Activated CD4-positive, alpha-beta T cell treated with anti-CD3 and anti-CD28 coated beads, Interleukin-2, amount 10 ng/mL, durations not matched to agents 7 days and 5 days (primary cell): Measurements from ENCODE around the gene SLC4A2. TPM values are rescaled to one million over a fixed set of nuclear protein-coding genes. Genes with fewer than 3 reads are reported as not detected.
A peak's percentile ranks its signal among the peaks of the same experiment; 100 is the strongest.
"Not testable (repeated sequence)": the region's sequence is repeated elsewhere in the genome, so short reads cannot be mapped to it uniquely, and the experiment has no call there.

Source experiments
- CTCF ChIA-PET: fragments of 350-600 bp; sonication (Branson Sonifier 250); formaldehyde crosslinking; loops from one replicate; lab custom pipeline; 2021; ENCODE audit warnings: antibody characterized with exemption; lab: Charles Lee
- POLR2A ChIA-PET: fragments of 350-600 bp; sonication (Branson Sonifier 250); formaldehyde crosslinking; loops from one replicate; lab custom pipeline; 2021; ENCODE audit warnings: antibody characterized with exemption; lab: Charles Lee
- DNase-seq: peaks from one replicate; pipeline ENCODE4 v3.0.0-alpha.2; 2020
- H3K27ac Mint-ChIP-seq: one replicate; pipeline ENCODE4 v1.8.0; 2021; ENCODE audit warnings: mild to moderate bottlenecking, moderate library complexity, mixed read lengths
- H3K27me3 Mint-ChIP-seq: one replicate; pipeline ENCODE4 v1.8.0; 2021; ENCODE audit warnings: mixed read lengths
- H3K36me3 Mint-ChIP-seq: one replicate; pipeline ENCODE4 v1.8.0; 2021; ENCODE audit warnings: low read depth, mixed read lengths
- H3K4me1 Mint-ChIP-seq: one replicate; pipeline ENCODE4 v1.8.0; 2021; ENCODE audit warnings: mixed read lengths
- H3K4me3 Mint-ChIP-seq: one replicate; pipeline ENCODE4 v1.8.0; 2021; ENCODE audit warnings: mild to moderate bottlenecking, moderate library complexity, mixed read lengths
- H3K9me3 Mint-ChIP-seq: one replicate; pipeline ENCODE4 v1.8.0; 2021; ENCODE audit warnings: mixed read lengths
- total RNA-seq, 2 experiments: library from RNA; stranded (reverse); gene quantifications; one replicate each; pipeline ENCODE4 v1.2.3, GENCODE V29; 2021

SLC4A2 gene
- total RNA-seq, 2 experiments from 2014 or later: 106 to 114 TPM

DNA sequence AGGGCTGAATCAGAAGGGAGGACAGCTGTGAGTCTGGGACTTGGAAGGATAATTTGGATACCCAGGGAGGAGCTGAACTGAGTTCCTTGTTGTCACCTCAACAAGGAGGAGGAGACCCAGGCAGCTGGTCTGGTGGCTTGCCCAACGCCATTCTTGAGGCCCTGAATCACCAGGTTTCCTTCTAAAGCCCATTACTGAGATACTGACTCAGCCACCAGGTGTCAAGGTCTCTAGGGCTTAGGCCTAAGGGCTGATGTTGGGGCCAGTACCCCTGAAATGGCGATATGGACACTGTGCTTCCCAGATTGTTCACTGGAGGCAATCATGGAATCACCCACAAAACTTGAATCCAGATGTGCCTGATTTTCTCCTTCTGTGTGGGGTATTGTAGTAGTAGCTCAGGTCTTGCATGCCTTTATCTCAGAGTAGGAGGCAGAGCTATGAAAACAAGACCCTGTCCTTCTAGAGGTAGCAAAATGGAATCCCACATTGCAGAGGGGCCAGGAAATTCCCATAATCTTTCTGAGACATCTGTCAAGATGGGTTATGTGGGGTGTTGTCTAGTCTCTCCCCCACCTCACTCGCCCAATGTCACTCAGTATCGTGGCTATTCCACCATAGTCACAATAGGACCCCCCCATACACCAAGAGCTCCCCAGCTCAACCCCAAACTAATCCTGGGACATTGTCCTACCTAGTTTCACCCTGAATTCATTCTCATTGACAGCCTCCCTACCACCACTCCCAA, 33.3 kb upstream of the SLC4A2 start:
- Mint-ChIP-seq H3K4me3 (no peak overlapping the region), H3K9me3 (no peaks in the 10 kb centered on the region), H3K27me3 (peaks cover 4% of the 10 kb centered on the region), H3K4me1 (peaks cover 28% of the 10 kb centered on the region), H3K27ac (peak overlapping the region; percentile 96), H3K36me3 (peaks cover 2% of the 10 kb centered on the region)
- no peak for DNase-seq
- ChIA-PET CTCF (interaction anchor here (0.6 to 3.2 kb wide), 6 partner anchors 8 to 81 kb away, joined by 3 to 35 read pairs (median 4); no protein-coding TSS in a partner anchor), POLR2A (no interaction called here)

DNA sequence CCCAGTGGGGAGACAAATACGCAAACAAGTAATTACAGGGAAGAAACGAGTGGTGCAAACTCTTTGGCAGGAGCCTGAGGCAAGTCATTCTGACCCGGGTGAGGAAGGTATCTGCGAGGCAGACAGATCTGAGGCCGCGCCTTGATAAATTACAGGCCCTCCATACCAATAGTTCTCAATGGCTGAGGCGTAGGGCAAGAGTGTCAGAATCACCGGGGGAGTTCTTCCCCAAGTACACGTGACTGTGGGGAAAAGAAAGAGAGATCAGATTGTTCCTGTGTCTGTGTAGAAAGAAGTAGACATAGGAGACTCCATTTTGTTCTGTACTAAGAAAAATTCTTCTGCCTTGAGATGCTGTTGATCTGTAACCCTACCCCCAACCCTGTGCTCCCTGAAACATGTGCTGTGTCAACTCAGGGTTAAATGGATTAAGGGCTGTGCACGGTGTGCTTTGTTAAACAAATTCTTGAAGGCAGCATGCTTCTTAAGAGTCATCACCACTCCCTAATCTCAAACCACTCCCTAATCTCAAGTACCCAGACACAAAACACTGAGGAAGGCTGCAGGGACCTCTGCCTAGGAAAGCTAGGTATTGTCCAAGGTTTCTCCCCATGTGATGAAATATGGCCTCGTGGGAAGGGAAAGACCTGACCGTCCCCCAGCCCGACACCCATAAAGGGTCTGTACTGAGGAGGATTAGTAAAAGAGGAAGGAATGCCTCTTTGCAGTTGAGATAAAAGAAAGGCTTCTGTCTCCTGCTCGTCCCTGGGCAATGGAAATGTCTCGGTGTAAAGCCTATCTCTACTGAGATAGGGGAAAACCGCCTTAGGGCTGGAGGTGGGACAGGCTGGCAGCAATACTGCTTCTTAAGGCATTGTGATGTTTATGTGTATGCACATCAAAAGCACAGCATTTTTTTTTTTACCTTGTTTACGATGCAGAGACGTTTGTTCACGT, 32.3 kb upstream of the SLC4A2 start:
- CTCF ChIA-PET: interaction anchor here (0.7 to 3.2 kb wide), 4 partner anchors 9 to 18 kb away, joined by 3 to 35 read pairs (median 6); no protein-coding TSS in a partner anchor
- Mint-ChIP-seq H3K4me1 (peaks cover 28% of the 10 kb centered on the region), H3K4me3 (peak overlapping the region; percentile 88), H3K27ac (peak overlapping the region; percentile 96)
- not testable (repeated sequence) for H3K36me3 Mint-ChIP-seq, DNase-seq, H3K27me3 Mint-ChIP-seq, H3K9me3 Mint-ChIP-seq
- POLR2A ChIA-PET: interaction anchor here (1.2 kb wide), 1 partner anchor 19 kb away, joined by 3 read pairs; no protein-coding TSS in a partner anchor

DNA sequence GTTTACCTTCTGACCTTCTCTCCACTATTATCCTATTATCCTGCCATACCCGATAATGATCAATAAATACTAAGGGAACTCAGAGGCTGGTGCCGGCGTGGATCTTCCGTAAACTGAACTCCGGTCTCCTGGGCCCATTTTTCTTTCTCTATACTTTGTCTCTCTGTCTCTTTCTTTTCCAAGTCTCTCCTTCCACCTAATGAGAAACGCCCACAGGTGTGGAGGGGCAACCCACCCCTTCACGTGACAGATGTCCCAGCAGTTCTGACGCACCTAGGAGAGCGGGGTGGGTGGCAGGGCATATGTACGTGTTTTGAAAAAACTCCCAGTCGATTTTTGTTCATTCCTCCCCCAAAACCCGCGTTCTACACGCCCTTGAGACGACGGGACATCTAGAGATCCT, 31.7 kb upstream of the SLC4A2 start:
- H3K36me3 Mint-ChIP-seq, H3K27me3 Mint-ChIP-seq, H3K9me3 Mint-ChIP-seq, DNase-seq: not testable (repeated sequence)
- H3K4me1 Mint-ChIP-seq: peaks cover 28% of the 10 kb centered on the region
- ChIA-PET CTCF (interaction anchor here (1.1 to 3.2 kb wide), 12 partner anchors 10 to 83 kb away, joined by 3 to 35 read pairs (median 4); partner anchors contain the start of gene CDK5), POLR2A (interaction anchor here (1.2 kb wide), 1 partner anchor 19 kb away, joined by 3 read pairs; no protein-coding TSS in a partner anchor)
- peak overlapping the region; percentile 96 for H3K27ac Mint-ChIP-seq
- H3K4me3 Mint-ChIP-seq: peak overlapping the region; percentile 88

DNA sequence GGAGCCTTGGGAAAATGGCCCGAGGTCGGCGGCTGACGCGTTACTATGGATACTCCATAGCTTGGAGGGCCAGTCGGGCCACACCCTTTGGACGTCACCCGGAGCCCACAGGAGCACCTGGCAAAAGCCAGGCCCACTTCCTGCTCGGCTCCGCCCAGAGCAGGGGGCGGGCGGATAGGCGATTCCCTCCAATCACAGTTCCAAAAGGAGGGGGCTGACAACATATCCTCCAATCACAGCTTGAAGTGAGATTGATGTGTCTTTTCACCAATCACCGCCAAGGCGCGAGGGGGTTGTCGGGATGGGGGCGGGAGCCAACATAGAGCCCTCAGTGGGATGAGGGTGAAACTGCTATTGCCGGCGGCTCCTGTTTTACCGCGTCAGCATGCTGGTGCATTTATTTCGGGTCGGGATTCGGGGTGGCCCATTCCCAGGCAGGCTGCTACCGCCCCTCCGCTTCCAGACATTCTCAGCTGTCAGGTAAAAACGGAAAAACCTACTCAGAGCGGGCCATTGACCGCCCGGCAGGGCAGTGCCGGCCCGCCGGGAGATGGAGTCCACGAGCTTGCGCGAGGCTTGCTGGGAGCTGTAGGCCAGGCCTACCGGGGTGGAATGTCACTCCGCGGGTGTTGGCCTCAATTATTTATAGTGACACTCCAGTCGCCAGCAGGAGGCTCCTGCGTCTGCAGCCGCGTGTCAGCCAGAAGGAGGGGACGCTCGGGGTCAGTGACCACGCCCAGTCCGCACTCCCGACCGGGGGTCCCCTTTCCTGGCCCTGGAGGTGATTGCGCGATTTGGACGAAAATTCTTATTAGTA, 31.1 kb upstream of the SLC4A2 start, which contains the start of gene ABCB8:
TSS of gene ABCB8 (plus strand) at position 320 of the 817 bp plus-strand sequence. CDS start at position 386, 66 bp downstream.
- ChIA-PET POLR2A (interaction anchor here (0.6 to 1.2 kb wide), 3 partner anchors 9 to 20 kb away, joined by 3 read pairs; no protein-coding TSS in a partner anchor), CTCF (interaction anchor here (0.6 to 3.2 kb wide), 16 partner anchors 11 to 661 kb away, joined by 3 to 35 read pairs (median 4); partner anchors contain the start of genes CDK5 and FASTK)
- peak within 1 kb of the TSS; percentile 96 for H3K27ac Mint-ChIP-seq
- H3K4me1 Mint-ChIP-seq: peaks cover 28% of the 10 kb centered on the region
- peak; percentile 100 for DNase-seq
- H3K27me3 Mint-ChIP-seq: no peaks in the 10 kb centered on the region
- H3K9me3 Mint-ChIP-seq: no peaks in the 10 kb centered on the region
- peak within 1 kb of the TSS; percentile 88 for H3K4me3 Mint-ChIP-seq
- peaks cover 2% of the 10 kb centered on the region for H3K36me3 Mint-ChIP-seq

DNA sequence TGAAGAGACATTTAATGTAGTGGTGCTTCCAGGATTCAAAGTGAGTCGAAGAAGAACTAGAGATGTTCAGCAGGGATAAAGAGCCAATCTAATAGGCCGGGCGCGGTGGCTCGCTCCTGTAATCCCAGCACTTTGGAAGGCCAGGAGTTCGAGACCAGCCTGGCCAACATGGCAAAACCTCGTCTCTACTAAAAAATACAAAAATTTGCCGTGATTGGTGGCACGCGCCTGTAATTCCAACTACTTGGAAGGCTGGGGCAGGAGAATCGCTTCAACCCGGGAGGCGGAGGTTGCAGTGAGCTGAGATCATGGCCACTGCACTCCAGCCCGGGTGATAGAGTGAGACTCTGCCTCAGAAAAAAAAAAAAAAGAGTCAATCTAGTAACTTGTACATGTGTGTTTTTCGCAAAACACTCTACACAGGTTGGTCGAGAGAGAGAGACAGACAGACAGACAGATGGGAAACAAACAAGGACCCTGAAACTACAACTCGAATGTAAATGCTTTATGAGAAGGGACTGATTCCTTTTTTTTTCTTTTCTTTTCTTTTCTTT, 30.4 kb upstream of the SLC4A2 start:
- H3K4me3 Mint-ChIP-seq: peak overlapping the region; percentile 88
- H3K36me3 Mint-ChIP-seq: peaks cover 2% of the 10 kb centered on the region
- H3K4me1 Mint-ChIP-seq: peaks cover 28% of the 10 kb centered on the region
- H3K9me3 Mint-ChIP-seq: no peaks in the 10 kb centered on the region
- DNase-seq: no peak
- ChIA-PET CTCF (interaction anchor here (0.9 to 3.2 kb wide), 16 partner anchors 11 to 82 kb away, joined by 3 to 35 read pairs (median 4); partner anchors contain the start of genes CDK5 and FASTK), POLR2A (interaction anchor here (0.6 to 1.0 kb wide), 2 partner anchors 8 to 10 kb away, joined by 3 read pairs; no protein-coding TSS in a partner anchor)
- no peaks in the 10 kb centered on the region for H3K27me3 Mint-ChIP-seq
- H3K27ac Mint-ChIP-seq: peak overlapping the region; percentile 96

DNA sequence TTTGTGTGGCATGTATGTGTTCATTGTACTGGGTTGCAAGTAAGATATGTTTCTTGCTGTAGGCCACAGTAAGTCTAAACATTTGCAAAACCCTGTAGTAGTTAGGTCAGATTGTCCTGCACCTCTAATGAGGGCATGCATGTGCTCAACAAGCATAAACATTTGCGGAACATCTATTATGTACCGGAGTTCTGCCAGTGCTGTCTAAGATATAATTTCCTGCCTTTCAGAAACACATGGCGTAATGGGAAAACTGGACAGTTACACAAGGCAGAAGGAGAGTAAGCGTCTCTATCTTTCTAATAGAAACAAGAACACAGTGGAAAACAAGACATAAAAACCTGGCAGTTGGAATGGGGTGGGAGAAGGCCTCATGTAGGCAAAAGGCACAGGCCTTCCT, 28.4 kb upstream of the SLC4A2 start:
- Mint-ChIP-seq H3K4me1 (peaks cover 28% of the 10 kb centered on the region), H3K27ac (no peak overlapping the region), H3K36me3 (peaks cover 2% of the 10 kb centered on the region), H3K9me3 (no peaks in the 10 kb centered on the region), H3K4me3 (no peak overlapping the region), H3K27me3 (no peaks in the 10 kb centered on the region)
- DNase-seq: no peak
- POLR2A ChIA-PET: no interaction called here
- CTCF ChIA-PET: interaction anchor here (1.1 to 3.6 kb wide), 5 partner anchors 9 to 22 kb away, joined by 4 to 20 read pairs (median 9); no protein-coding TSS in a partner anchor

DNA sequence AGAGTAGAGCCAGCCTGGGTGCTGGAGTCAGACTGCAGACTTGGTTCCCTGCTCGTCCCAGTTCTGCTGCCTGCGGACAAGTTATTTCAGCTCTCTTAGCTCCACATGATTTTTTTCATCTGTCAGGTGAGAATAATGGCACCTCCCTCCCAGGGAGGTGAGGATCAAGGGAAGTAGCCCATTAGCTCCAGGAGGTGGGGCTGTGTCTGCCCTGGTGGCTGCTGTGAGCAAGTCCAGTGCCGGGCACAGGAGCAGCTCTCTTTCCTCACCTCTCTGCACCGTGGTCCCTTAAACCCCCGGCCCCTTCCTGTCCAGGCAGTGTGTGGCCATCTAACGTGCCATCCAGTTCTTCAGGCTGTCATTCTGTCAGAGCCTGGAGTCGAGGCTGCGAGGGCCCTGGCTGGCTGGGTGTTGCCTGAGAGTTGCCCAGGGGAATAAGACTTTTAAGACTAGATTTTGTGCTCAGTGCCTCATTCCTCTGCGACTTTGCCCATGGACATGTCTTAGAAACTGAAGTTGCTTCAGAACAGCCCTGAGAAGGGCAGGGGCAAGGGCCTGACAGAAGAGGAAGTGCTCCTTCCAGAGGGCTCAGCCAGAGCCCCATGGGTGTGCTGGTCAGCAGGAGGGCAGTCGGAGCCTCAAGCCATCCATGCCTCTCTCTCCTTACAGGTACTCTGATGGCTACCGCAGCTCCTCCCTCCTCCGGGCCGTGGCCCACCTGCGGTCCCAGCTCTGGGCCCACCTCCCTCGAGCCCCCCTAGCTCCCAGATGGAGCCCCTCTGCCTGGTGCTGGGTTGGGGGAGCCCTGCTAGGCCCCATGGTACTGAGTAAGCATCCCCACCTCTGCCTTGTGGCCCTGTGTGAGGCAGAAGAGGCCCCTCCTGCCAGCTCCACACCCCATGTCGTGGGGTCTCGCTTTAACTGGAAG, 26.2 kb upstream of the SLC4A2 start:
- Mint-ChIP-seq H3K36me3 (peaks cover 5% of the 10 kb centered on the region), H3K4me1 (peaks cover 12% of the 10 kb centered on the region), H3K9me3 (no peaks in the 10 kb centered on the region), H3K27me3 (no peaks in the 10 kb centered on the region), H3K27ac (no peak overlapping the region), H3K4me3 (no peak overlapping the region)
- DNase-seq: no peak
- CTCF ChIA-PET: interaction anchor here (1.1 to 3.6 kb wide), 5 partner anchors 9 to 77 kb away, joined by 3 to 20 read pairs (median 4); partner anchors contain the start of gene ATG9B
- POLR2A ChIA-PET: no interaction called here

DNA sequence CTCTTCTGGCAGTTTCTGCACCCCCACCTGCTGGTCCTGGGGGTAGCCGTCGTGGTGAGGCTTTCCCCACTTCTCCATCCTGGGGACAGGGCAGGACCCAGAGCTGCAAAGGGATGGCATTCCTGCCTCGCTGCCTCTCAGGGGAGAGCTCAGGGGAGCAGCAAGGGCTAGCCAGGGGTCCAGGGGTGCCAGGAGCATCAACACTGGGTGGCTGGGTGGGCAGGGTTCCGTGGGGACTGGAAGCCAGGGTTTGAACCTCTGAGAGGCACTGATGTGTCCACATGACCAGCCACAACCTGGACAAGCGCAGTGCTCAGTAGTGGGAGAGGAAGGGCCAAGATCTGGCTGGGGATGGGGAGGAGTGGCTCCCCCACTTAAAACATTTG, 25.5 kb upstream of the SLC4A2 start:
- ChIA-PET POLR2A (no interaction called here), CTCF (interaction anchor here (1.5 to 3.6 kb wide), 2 partner anchors 10 to 15 kb away, joined by 3 to 20 read pairs; partner anchors contain the start of gene ATG9B)
- Mint-ChIP-seq H3K27ac (no peak overlapping the region), H3K9me3 (no peaks in the 10 kb centered on the region), H3K36me3 (peaks cover 2% of the 10 kb centered on the region), H3K4me3 (no peak overlapping the region), H3K27me3 (no peaks in the 10 kb centered on the region), H3K4me1 (peaks cover 12% of the 10 kb centered on the region)
- DNase-seq: no peak

DNA sequence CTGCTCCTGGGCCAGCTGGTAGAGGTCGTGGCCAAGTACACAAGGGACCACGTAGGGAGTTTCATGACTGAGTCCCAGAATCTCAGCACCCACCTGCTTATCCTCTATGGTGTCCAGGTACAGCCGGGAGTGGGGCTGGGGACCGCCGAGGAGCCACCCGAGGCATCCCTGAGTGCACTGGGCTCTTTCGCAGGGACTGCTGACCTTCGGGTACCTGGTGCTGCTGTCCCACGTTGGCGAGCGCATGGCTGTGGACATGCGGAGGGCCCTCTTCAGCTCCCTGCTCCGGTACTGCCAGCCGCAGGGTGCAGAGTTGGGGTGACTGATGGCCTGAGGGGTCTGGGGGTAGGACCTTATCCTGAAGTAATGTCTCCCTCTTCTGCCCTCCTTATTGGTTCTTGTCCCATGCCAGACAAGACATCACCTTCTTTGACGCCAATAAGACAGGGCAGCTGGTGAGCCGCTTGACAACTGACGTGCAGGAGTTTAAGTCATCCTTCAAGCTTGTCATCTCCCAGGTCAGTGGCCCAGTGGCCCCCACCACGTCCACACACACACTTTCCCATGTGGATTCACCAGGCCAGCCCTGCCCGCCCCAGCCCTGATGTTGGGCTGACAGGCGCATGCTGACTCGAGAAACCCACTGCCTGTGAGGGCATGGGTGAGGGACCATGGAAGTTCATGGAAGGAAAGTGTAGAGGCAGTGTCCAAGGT, 24.9 kb upstream of the SLC4A2 start:
- no peaks in the 10 kb centered on the region for H3K9me3 Mint-ChIP-seq
- peaks cover 2% of the 10 kb centered on the region for H3K36me3 Mint-ChIP-seq
- H3K27me3 Mint-ChIP-seq: no peaks in the 10 kb centered on the region
- ChIA-PET CTCF (interaction anchor here (0.6 to 3.6 kb wide), 3 partner anchors 11 to 684 kb away, joined by 3 to 20 read pairs (median 5); partner anchors contain the start of gene ATG9B), POLR2A (no interaction called here)
- no peak overlapping the region for H3K4me3 Mint-ChIP-seq
- peaks cover 13% of the 10 kb centered on the region for H3K4me1 Mint-ChIP-seq
- no peak for DNase-seq
- no peak overlapping the region for H3K27ac Mint-ChIP-seq
